Epithelial cell of prostate (primary cell): Measurements from ENCODE around the gene CPB2.

Experiments used
- DNase-seq: peaks from one replicate; pipeline ENCODE4 v3.0.0-alpha.2; 2011; ENCODE audit warnings: low read depth, low spot score
- H3K27ac ChIP-seq: fragments of 450-650 bp; 2 replicates; pipeline ENCODE4 v1.5.1; 2017; ENCODE audit warnings: mild to moderate bottlenecking

Gene CPB2

DNA sequence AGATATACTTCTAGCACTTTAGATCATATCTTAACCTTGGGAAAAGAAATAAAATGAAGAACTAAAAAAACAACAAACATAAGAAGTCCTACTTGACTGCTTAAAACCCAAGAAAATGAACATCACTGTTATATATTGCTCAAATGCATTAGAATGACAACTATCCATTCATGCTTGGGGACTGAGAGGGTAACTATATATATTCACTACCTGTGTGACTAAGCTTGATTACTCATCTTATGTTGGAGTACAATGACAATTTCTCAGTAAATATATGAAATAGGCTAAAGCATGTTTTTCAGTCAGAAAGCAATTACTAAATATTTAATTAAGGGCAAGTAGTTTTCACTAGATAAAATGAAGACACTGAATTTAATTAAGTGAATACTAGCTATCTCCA is 92.4 kb downstream of the CPB2 start:
- no peak overlapping the region for H3K27ac ChIP-seq
- DNase-seq, result no peak

- no peak overlapping the region for H3K27ac ChIP-seq
- DNase-seq, result no peak
Measured at GRCh38 chr13:46010148-46010547, 94.7 kb downstream of the CPB2 start.

GRCh38 chr13:46008631-46009030 is 96.2 kb downstream of the CPB2 start:
- no peak overlapping the region for H3K27ac ChIP-seq
- DNase-seq, result no peak

GRCh38 chr13:46006688-46007452 is 98.0 kb downstream of the CPB2 start:
- no peak overlapping the region for H3K27ac ChIP-seq
- DNase-seq, result no peak

DNA sequence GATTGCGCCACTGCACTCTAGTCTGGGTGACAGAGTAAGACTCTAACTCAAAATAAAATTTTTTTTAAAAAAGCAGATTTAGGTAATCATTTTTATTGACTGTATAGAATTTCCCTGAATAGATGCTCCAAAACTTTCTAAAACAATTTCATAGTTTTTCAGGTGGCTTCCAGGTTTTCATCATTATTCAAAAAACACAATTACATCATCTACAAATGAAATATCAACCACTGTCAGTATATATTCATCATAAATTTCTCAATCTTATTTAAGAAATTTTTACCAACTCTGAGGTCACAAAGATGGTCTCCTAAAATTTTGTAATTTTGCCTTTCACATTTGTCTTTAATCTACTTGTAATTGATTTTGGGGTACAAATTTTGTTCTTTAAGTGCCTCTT is 100.3 kb downstream of the CPB2 start:
- DNase-seq, result no peak
- H3K27ac ChIP-seq, result no peak overlapping the region
